MM.1S (cell line): ENCODE results near the gene ATP2B2.

Experiments
- DNase-seq: peaks from one replicate; pipeline ENCODE4 v3.0.0-alpha.2; 2015
- H2AFZ ChIP-seq: fragments of 300-600 bp; sonication (generic); 2 replicates; pipeline ENCODE4 v1.6.0; 2016; ENCODE audit warnings: antibody characterized with exemption, low read length
- H3F3A ChIP-seq: fragments of 300-600 bp; sonication (generic); 2 replicates; pipeline ENCODE4 v1.6.1; 2016; ENCODE audit warnings: mild to moderate bottlenecking, antibody characterized with exemption, low read length, moderate library complexity, mixed read lengths; ENCODE audit not compliant: insufficient read depth
- H3K27ac ChIP-seq: fragments of 300-600 bp; sonication (generic); 2 replicates; pipeline ENCODE4 v1.5.1; 2016; ENCODE audit warnings: mild to moderate bottlenecking, low read length
- H3K27me3 ChIP-seq: fragments of 300-600 bp; sonication (generic); replicated peaks from 2 replicates; pipeline ENCODE4 v1.6.0; 2016; ENCODE audit warnings: low read length; ENCODE audit not compliant: insufficient read depth
- H3K36me3 ChIP-seq: fragments of 300-600 bp; sonication (generic); replicated peaks from 2 replicates; pipeline ENCODE4 v1.6.1; 2016; ENCODE audit warnings: mild to moderate bottlenecking, low read length, mixed read lengths; ENCODE audit not compliant: insufficient read depth
- H3K4me1 ChIP-seq: fragments of 300-600 bp; sonication (generic); 2 replicates; pipeline ENCODE4 v1.6.1; 2016; ENCODE audit warnings: low read length, mixed read lengths
- H3K4me2 ChIP-seq: fragments of 300-600 bp; sonication (generic); 2 replicates; pipeline ENCODE4 v1.6.0; 2016; ENCODE audit warnings: low read depth, low read length
- H3K4me3 ChIP-seq: fragments of 300-600 bp; sonication (generic); 2 replicates; pipeline ENCODE4 v1.5.1; 2016; ENCODE audit warnings: low read length, mixed read lengths
- H3K79me2 ChIP-seq: fragments of 300-600 bp; sonication (generic); 2 replicates; pipeline ENCODE4 v1.6.1; 2016; ENCODE audit warnings: mixed run types, low read length, mixed read lengths
- H3K9ac ChIP-seq: fragments of 300-600 bp; sonication (generic); 2 replicates; pipeline ENCODE4 v1.6.1; 2016; ENCODE audit warnings: low read length, mixed read lengths
- H3K9me2 ChIP-seq: fragments of 300-600 bp; sonication (generic); replicated peaks from 2 replicates; pipeline ENCODE4 v1.6.1; 2016; ENCODE audit warnings: mild to moderate bottlenecking, low read length, mixed read lengths; ENCODE audit not compliant: insufficient read depth
- H3K9me3 ChIP-seq: fragments of 300-600 bp; sonication (generic); replicated peaks from 2 replicates; pipeline ENCODE4 v1.6.1; 2016; ENCODE audit warnings: mild to moderate bottlenecking, low read length, mixed read lengths; ENCODE audit not compliant: insufficient read depth
- H4K20me1 ChIP-seq: fragments of 300-600 bp; sonication (generic); 2 replicates; pipeline ENCODE4 v1.6.1; 2016; ENCODE audit warnings: mild to moderate bottlenecking, low read length, moderate library complexity, mixed read lengths; ENCODE audit not compliant: insufficient read depth
- EZH2 ChIP-seq: fragments of 300-600 bp; sonication (generic); optimal IDR thresholded peaks from 2 replicates; pipeline ENCODE3; 2017; ENCODE audit warnings: low read depth, mild to moderate bottlenecking, antibody characterized with exemption, low read length, mixed read lengths
- EZH2phosphoT487 ChIP-seq: fragments of 300-600 bp; sonication (generic); IDR thresholded peaks from 2 replicates; pipeline ENCODE4 v1.6.1; 2018; ENCODE audit warnings: antibody characterized with exemption, low read length
- TF ChIP-seq, protein P1 (sequence below): fragments of 300-600 bp; sonication (generic); IDR thresholded peaks from 2 replicates; pipeline ENCODE4 v1.5.1; 2016; ENCODE audit warnings: antibody characterized with exemption, low read length, mixed read lengths

Gene ATP2B2

GRCh38 chr3:10473581-10474274 is 31.7 kb downstream of the ATP2B2 start:
- no peaks in the 10 kb centered on the region for H3K79me2 ChIP-seq
- TF ChIP-seq, protein P1, sequence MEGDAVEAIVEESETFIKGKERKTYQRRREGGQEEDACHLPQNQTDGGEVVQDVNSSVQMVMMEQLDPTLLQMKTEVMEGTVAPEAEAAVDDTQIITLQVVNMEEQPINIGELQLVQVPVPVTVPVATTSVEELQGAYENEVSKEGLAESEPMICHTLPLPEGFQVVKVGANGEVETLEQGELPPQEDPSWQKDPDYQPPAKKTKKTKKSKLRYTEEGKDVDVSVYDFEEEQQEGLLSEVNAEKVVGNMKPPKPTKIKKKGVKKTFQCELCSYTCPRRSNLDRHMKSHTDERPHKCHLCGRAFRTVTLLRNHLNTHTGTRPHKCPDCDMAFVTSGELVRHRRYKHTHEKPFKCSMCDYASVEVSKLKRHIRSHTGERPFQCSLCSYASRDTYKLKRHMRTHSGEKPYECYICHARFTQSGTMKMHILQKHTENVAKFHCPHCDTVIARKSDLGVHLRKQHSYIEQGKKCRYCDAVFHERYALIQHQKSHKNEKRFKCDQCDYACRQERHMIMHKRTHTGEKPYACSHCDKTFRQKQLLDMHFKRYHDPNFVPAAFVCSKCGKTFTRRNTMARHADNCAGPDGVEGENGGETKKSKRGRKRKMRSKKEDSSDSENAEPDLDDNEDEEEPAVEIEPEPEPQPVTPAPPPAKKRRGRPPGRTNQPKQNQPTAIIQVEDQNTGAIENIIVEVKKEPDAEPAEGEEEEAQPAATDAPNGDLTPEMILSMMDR: no peak; the same call in 1 of the 2 replicates
- no peak for TF ChIP-seq EZH2phosphoT487
- no peak for TF ChIP-seq EZH2
- no peaks in the 10 kb centered on the region for H3F3A ChIP-seq
- H3K9ac ChIP-seq: no peak overlapping the region
- H3K9me3 ChIP-seq: no peaks in the 10 kb centered on the region
- no peaks in the 10 kb centered on the region for H3K36me3 ChIP-seq
- DNase-seq: no peak
- H3K27me3 ChIP-seq: peaks cover 10% of the 10 kb centered on the region; the same call in 1 of the 2 replicates
- no peak overlapping the region for H3K4me2 ChIP-seq
- H3K27ac ChIP-seq: no peak overlapping the region
- H4K20me1 ChIP-seq: no peaks in the 10 kb centered on the region
- no peak overlapping the region for H2AFZ ChIP-seq
- H3K4me1 ChIP-seq: no peaks in the 10 kb centered on the region; the same call in 1 of the 2 replicates
- no peak overlapping the region for H3K4me3 ChIP-seq
- H3K9me2 ChIP-seq: no peaks in the 10 kb centered on the region

DNA sequence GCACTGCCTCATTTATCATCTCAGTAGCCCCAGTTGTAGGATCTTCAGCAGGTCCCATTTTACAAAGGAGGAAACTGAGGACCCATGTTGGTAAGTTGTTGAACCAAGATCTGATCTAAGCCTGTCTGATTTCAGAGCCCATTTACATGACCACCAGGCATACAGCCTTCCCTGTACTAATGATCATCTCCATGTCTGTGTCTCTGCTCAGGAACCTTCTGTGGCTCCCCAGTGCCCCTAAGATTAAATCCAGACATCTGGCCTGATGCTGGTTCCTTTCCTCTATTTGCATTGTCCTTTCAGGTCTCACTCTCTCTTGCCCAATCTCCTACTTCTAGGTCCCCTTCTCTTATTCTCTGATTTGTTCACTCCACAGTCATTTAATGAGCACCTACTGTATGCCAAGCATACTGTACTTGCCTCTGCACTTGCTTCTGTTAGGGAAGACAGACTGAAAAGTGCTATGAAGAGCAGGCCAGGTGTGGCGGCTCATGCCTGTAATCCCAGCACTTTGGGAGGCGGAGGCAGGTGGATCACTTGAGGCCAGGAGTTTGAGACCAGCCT is 32.4 kb downstream of the ATP2B2 start:
- Histone ChIP-seq H3K9ac (no peak overlapping the region), H3K9me2 (no peaks in the 10 kb centered on the region), H3K9me3 (no peaks in the 10 kb centered on the region), H3K79me2 (no peaks in the 10 kb centered on the region), H3K27ac (no peak overlapping the region), H4K20me1 (no peaks in the 10 kb centered on the region), H3K36me3 (no peaks in the 10 kb centered on the region), H3K4me1 (no peaks in the 10 kb centered on the region; the same call in 1 of the 2 replicates), H3K27me3 (peaks cover 11% of the 10 kb centered on the region; the same call in 1 of the 2 replicates), H3K4me3 (no peak overlapping the region), H3K4me2 (no peak overlapping the region), H3F3A (no peaks in the 10 kb centered on the region), H2AFZ (no peak overlapping the region)
- no peak for DNase-seq
- TF ChIP-seq EZH2phosphoT487: no peak
- TF ChIP-seq EZH2: no peak
- TF ChIP-seq, protein P1: no peak

DNA sequence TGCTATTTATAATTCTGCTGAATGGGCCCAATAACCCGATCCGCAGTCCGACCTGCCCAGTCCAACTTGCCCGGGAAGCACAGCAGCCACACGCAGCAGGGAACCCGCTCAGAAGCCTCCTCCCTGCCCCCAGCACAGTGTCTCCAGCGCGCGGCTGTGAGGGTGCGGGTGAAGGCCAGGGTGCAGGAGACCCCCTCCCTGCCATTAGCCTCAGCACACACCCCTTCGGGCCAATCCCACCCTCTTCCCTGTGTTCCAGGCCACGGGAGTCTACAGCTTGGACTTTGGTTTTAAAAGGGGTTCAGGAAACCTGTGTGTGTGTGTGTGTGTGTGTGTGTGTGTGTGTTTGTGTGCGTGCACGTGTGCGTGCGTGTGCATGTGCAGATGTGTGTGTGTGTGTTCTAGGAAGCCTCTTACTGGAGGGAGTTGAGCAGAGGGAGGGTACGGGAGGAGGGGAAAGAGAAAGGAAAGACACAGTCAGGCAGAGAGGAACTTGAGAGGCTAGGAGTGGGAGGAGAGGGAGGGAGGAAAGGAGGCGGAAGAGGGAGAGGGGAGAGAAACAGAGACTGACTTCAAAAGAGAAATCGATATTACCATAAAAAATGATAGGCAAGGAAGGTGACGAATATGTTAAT is 34.2 kb downstream of the ATP2B2 start:
- no peak overlapping the region for H3K27ac ChIP-seq
- peaks cover 11% of the 10 kb centered on the region; the same call in 1 of the 2 replicates for H3K27me3 ChIP-seq
- no peaks in the 10 kb centered on the region for H3F3A ChIP-seq
- no peak overlapping the region for H3K4me3 ChIP-seq
- H3K36me3 ChIP-seq: no peaks in the 10 kb centered on the region
- no peak for TF ChIP-seq EZH2
- TF ChIP-seq EZH2phosphoT487: no peak
- TF ChIP-seq, protein P1: no peak
- H3K9ac ChIP-seq: no peak overlapping the region
- H3K79me2 ChIP-seq: no peaks in the 10 kb centered on the region
- DNase-seq: no peak
- no peaks in the 10 kb centered on the region; the same call in 1 of the 2 replicates for H3K4me1 ChIP-seq
- no peaks in the 10 kb centered on the region for H4K20me1 ChIP-seq
- no peaks in the 10 kb centered on the region for H3K9me3 ChIP-seq
- no peak overlapping the region for H3K4me2 ChIP-seq
- H3K9me2 ChIP-seq: no peaks in the 10 kb centered on the region
- no peak overlapping the region for H2AFZ ChIP-seq
